KMS-11 (cell line): ENCODE results near the gene LHB.

Experiments used
- H2AFZ ChIP-seq: fragments of 200-600 bp; sonication (generic); 2 replicates; pipeline ENCODE4 v1.6.1; 2016; ENCODE audit warnings: antibody characterized with exemption, mixed run types, low read depth
- H3K27ac ChIP-seq: fragments of 200-600 bp; sonication (generic); 2 replicates; pipeline ENCODE4 v1.6.1; 2016; ENCODE audit warnings: mild to moderate bottlenecking, mixed run types
- H3K27me3 ChIP-seq: fragments of 200-600 bp; sonication (generic); 2 replicates; pipeline ENCODE4 v1.6.1; 2017; ENCODE audit warnings: mild to moderate bottlenecking, low read depth, mixed run types, moderate library complexity; ENCODE audit not compliant: insufficient read depth
- H3K36me3 ChIP-seq: fragments of 200-600 bp; sonication (generic); 2 replicates; pipeline ENCODE4 v1.6.1; 2017; ENCODE audit warnings: mild to moderate bottlenecking, mixed run types; ENCODE audit not compliant: insufficient read depth
- H3K4me1 ChIP-seq: fragments of 200-600 bp; sonication (generic); 2 replicates; pipeline ENCODE4 v1.6.1; 2016; ENCODE audit warnings: mild to moderate bottlenecking, low read depth, mixed run types; ENCODE audit not compliant: poor library complexity, severe bottlenecking
- H3K4me2 ChIP-seq: fragments of 200-600 bp; sonication (generic); 2 replicates; pipeline ENCODE4 v1.7.0; 2016; ENCODE audit warnings: mild to moderate bottlenecking, mixed run types
- H3K4me3 ChIP-seq: fragments of 200-600 bp; sonication (generic); IDR thresholded peaks from 2 replicates; pipeline ENCODE4 v1.6.1; 2017; ENCODE audit warnings: low read depth, low read length, mixed read lengths; ENCODE audit not compliant: insufficient read depth
- H3K79me2 ChIP-seq: fragments of 200-600 bp; sonication (generic); 2 replicates; pipeline ENCODE4 v1.6.1; 2016; ENCODE audit warnings: low read depth, mixed run types; ENCODE audit not compliant: insufficient read depth
- H3K9ac ChIP-seq: fragments of 200-600 bp; sonication (generic); 2 replicates; pipeline ENCODE4 v1.6.1; 2016; ENCODE audit warnings: mild to moderate bottlenecking, mixed run types
- H4K20me1 ChIP-seq: fragments of 200-600 bp; sonication (generic); 2 replicates; pipeline ENCODE4 v1.6.1; 2016; ENCODE audit warnings: mild to moderate bottlenecking, mixed run types; ENCODE audit not compliant: insufficient read depth
- TF ChIP-seq, protein P1 (sequence below): fragments of 200-600 bp; sonication (generic); conservative IDR thresholded peaks from 2 replicates; pipeline ENCODE4 v1.6.1; 2017; ENCODE audit warnings: low read depth, mild to moderate bottlenecking, antibody characterized with exemption, low read length, moderate library complexity, mixed read lengths

Gene LHB

DNA sequence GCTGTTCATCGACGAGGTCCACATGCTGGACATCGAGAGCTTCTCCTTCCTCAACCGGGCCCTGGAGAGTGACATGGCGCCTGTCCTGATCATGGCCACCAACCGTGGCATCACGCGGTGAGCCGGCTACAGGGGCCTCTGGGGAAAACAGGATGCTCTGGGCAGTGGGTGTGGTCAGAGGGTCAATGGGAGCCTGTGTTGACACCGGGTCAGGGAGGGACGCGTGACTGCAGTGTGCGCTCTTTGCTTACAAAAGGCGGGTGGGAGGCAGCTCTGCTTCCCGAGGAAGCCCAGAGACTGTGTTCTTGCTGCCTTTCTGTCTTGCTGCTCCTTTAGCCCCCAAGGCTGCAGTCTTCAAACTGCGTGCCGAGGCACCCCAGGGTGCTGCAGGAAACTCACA lies 5.7 kb downstream of the LHB start:
- TF ChIP-seq, protein P1, sequence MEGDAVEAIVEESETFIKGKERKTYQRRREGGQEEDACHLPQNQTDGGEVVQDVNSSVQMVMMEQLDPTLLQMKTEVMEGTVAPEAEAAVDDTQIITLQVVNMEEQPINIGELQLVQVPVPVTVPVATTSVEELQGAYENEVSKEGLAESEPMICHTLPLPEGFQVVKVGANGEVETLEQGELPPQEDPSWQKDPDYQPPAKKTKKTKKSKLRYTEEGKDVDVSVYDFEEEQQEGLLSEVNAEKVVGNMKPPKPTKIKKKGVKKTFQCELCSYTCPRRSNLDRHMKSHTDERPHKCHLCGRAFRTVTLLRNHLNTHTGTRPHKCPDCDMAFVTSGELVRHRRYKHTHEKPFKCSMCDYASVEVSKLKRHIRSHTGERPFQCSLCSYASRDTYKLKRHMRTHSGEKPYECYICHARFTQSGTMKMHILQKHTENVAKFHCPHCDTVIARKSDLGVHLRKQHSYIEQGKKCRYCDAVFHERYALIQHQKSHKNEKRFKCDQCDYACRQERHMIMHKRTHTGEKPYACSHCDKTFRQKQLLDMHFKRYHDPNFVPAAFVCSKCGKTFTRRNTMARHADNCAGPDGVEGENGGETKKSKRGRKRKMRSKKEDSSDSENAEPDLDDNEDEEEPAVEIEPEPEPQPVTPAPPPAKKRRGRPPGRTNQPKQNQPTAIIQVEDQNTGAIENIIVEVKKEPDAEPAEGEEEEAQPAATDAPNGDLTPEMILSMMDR: no peak

DNA sequence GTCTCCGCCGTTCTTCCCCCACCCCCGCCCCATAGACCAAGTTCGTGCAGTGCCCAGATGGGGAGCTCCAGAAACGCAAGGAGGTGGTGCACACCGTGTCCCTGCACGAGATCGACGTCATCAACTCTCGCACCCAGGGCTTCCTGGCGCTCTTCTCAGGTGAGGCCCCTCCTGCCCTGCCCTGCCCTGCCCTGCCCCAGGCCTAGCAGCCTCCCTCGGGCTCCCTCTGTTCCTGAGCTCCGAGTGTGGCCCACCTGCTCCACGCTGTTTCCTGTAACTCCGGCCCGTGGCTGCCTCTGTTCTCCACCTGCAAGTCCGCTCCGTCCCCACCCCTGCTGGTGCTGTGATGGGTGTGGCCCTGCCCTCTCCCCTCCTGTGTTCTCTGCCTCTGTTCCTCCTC lies 6.4 kb downstream of the LHB start:
- H3K4me1 ChIP-seq: no peaks in the 10 kb centered on the region
- TF ChIP-seq, protein P1: no peak
- no peaks in the 10 kb centered on the region for H3K79me2 ChIP-seq
- H3K9ac ChIP-seq: no peak overlapping the region
- peaks cover 7% of the 10 kb centered on the region; the same call in 1 of the 2 replicates for H3K36me3 ChIP-seq
- no peaks in the 10 kb centered on the region for H4K20me1 ChIP-seq
- no peak overlapping the region for H3K27ac ChIP-seq
- no peak overlapping the region for H2AFZ ChIP-seq
- no peak overlapping the region for H3K4me3 ChIP-seq
- no peak overlapping the region for H3K4me2 ChIP-seq
- no peaks in the 10 kb centered on the region for H3K27me3 ChIP-seq

More for the DNA sequence above, 5.7 kb downstream of the LHB start:
- no peak overlapping the region for H2AFZ ChIP-seq
- no peaks in the 10 kb centered on the region for H3K27me3 ChIP-seq
- no peaks in the 10 kb centered on the region for H3K4me1 ChIP-seq
- H3K4me3 ChIP-seq: no peak overlapping the region
- no peak overlapping the region for H3K4me2 ChIP-seq
- peaks cover 6% of the 10 kb centered on the region; the same call in 1 of the 2 replicates for H3K36me3 ChIP-seq
- H3K79me2 ChIP-seq: no peaks in the 10 kb centered on the region
- H3K27ac ChIP-seq: no peak overlapping the region
- H4K20me1 ChIP-seq: no peaks in the 10 kb centered on the region
- no peak overlapping the region for H3K9ac ChIP-seq

DNA sequence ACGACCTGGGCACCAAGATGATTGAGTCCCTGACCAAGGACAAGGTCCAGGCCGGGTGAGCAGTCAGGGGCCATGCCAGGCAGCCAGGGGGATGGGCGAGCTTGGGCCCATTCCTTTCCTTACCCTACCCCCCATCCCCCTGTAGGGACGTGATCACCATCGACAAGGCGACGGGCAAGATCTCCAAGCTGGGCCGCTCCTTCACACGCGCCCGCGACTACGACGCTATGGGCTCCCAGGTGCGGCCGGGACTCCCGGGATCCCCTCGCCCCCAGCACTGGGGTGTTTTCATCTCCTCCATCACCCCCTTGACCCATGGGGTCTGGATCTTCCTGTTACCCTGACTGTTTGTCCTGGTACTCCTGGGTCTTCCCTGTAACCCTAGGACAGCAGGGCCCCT lies 7.1 kb downstream of the LHB start:
- no peak overlapping the region for H3K4me3 ChIP-seq
- H4K20me1 ChIP-seq: no peaks in the 10 kb centered on the region
- TF ChIP-seq, protein P1: no peak
- no peak overlapping the region for H2AFZ ChIP-seq
- no peak overlapping the region for H3K4me2 ChIP-seq
- peaks cover 7% of the 10 kb centered on the region; the same call in 1 of the 2 replicates for H3K36me3 ChIP-seq
- H3K27me3 ChIP-seq: no peaks in the 10 kb centered on the region
- H3K9ac ChIP-seq: no peak overlapping the region
- no peak overlapping the region for H3K27ac ChIP-seq
- H3K79me2 ChIP-seq: no peaks in the 10 kb centered on the region
- no peaks in the 10 kb centered on the region for H3K4me1 ChIP-seq

DNA sequence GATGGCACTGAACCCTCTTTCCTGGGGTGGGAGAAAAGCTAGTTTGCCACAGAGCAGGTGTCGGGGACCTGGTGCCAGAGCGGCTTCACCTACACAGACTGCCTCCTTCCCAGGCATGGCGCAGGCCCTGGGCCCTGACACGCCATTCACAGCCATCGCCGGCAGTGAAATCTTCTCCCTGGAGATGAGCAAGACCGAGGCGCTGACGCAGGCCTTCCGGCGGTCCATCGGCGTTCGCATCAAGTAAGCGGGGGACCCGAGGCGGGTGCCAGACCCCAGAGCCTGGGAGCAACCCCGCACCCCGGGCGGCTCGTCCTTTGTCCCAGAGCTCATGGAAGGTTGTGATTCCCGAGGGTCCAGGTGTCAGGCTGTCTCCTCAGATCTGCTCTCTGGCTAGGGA lies 10.0 kb downstream of the LHB start:
- TF ChIP-seq, protein P1: no peak
- H2AFZ ChIP-seq: no peak overlapping the region
- no peaks in the 10 kb centered on the region for H4K20me1 ChIP-seq
- no peaks in the 10 kb centered on the region for H3K27me3 ChIP-seq
- peaks cover 7% of the 10 kb centered on the region; the same call in 1 of the 2 replicates for H3K36me3 ChIP-seq
- no peaks in the 10 kb centered on the region for H3K4me1 ChIP-seq
- H3K4me3 ChIP-seq: no peak overlapping the region
- H3K4me2 ChIP-seq: no peak overlapping the region
- H3K79me2 ChIP-seq: no peaks in the 10 kb centered on the region
- no peak overlapping the region for H3K27ac ChIP-seq
- H3K9ac ChIP-seq: no peak overlapping the region
